ENCODE data around the gene GMPR. TPM values are rescaled to one million over a fixed set of nuclear protein-coding genes. Genes with fewer than 3 reads are reported as not detected.

GMPR gene
- 10 to 100 TPM in 3 of 4 donors, 1 to 10 TPM in 1; 9.7 to 18.9 (median 13.4) TPM for polyA plus RNA-seq (ENCODE audit: insufficient read length in 4 of 4)

DNA sequence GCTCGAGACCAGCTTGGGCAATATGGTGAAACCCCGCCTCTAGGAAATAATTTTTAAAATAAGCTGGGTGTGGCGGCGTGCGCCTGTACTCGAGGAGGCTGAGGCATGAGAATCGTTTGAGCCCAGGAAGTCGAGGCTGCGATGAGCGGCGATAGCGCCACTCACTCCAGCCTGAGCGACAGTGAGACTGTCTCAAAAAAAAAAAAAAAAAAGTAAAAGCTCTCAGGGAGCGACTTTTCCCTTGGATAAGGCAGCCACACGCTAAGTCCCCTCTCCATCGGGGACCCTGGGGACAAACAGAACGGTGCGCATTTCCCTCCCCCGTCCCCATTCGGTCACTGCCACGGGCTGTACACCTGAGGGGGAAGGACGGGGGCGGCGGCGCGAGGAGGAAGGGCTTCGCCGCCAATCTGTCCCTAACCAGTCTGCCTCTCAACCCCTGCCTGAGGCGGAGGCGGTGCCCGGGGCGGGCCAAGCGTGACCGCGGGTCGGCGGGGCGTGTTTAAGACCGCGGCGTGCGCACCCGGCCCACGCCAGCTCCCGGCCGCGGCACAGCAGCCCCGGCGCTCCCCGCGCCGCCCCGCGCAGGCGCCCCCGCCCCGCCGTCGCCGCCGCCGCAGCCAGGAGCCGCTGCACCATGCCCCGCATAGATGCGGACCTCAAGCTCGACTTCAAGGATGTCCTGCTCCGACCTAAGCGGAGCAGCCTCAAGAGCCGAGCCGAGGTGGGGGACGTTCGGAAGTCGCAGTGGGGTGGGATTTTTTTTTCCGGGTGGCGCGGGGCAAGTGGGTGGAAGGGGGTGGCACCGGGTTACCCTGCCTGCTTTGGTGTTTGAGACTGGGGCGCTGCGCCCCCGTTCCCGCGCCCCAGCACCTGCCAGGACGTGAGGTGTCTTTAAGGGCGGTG is at the start of gene GMPR:
Gene GMPR (plus strand): TSS at position 531 of the 906 bp plus-strand sequence. CDS start 107 bp downstream, at position 638.
- DNase-seq (ENCODE audit: low read depth in 4 of 4, low spot score in 3 of 4), result no peak

DNA sequence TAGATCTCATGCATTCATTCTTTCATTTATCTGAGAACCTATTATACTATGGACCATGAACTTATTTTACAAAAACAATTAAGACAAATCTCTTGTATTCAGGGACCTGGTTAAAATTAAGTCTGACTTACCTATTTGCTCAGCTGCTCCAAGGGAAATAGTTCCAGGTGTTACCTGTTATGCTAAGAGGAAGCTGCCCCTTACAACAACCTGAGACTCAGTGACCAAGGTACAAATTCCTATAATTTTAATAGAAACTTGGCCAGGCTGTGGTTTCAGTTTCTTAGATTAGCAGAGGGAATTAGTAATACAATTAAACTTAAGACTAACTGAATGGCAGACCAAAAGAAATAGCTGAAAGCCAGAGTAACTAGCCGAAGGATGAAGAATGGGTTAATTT is 48.2 kb upstream of the GMPR start:
- DNase-seq (ENCODE audit: low read depth in 4 of 4, low spot score in 3 of 4), result no peak

DNA sequence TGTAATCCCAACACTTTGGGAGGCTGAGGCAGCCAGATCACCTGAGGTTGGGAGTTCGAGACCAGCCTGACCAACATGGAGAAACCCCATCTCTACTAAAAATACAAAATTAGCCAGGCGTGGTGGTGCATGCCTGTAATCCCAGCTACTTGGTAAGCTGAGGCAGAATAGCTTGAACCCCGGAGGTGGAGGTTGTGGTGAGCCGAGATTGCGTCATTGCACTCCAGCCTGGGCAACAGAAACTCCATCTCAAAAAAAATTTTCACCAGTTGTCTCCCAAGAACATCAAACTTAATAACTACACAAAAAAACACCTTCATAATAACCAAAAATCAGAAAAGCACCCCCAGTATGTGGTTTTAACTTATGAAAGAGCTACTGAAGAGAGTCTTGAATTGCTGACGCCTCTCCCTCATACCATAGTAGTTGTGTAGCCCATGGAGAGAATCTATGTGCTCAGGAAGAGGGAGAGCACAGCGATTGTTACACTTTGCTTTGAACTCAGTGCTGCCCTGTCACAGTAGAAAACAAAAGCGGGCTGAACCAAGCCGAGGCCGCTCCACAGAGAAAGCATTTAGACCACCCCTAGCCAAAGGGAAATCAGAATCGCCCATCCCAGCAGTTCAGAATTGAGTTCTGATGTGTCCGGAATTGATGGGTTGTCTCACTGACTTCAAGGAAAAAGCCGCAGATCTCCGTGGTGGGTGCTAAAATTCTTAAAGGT is 42.0 kb upstream of the GMPR start:
- no peak for DNase-seq (ENCODE audit: low read depth in 4 of 4, low spot score in 3 of 4)

DNA sequence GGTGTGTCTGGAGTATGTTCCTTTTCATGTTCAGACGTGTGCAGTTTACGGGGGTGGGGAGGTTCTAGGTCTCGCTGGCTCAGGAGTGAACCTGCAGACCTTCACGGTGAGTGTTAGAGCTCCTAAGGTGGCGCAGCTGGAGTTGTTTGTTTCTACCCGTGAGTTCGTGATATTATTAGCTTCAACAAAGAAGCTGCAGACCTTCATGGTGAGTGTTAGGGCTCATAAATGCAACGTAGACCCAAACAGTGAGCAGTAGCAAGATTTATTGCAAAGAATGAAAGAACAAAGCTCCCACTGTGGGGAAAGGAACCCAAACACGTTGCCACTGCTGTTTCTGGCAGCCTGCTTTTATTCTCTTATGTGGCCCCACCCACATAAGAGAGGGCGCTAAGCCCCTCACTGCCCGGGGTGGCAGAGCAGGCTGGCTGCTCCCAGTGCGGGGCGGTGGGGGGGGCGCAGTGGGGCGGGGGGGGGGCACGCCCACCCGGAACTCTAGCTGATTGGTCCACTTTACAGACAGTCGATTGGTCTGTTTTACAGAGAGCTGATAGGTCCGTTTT is 41.3 kb upstream of the GMPR start:
- no peak for DNase-seq (ENCODE audit: low read depth in 4 of 4, low spot score in 3 of 4)

DNA sequence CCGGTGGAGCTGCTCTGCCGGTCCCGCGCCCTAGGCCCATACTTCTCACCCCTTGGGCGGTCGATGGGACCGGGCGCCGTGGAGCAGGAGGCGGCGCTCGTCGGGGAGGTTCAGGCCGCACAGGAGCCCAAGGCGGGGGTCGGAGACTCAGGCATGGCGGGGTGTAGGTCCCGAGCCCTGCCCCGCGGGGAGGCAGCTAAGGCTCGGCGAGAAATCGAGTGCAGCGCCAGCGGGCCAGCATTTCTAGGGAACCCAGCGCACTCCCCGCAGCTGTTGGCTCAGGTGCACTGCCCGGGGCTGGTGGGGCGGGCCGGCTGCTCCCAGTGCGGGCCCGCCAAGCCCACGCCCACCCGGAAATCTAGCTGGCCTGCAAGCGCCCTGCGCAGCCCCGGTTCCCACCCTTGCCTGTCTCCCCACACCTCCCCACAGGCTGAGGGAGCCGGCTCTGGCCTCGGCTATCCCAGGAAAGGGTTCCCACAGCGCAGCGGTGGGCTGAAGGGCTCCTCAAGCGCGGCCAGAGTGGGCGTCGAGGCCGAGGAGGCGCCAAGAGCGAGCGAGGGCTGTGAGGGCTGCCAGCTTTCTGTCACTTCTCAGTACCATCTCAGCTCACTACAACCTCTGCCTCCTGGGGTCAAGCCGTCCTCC is 40.2 kb upstream of the GMPR start:
- DNase-seq (ENCODE audit: low read depth in 4 of 4, low spot score in 3 of 4), result no peak

DNA sequence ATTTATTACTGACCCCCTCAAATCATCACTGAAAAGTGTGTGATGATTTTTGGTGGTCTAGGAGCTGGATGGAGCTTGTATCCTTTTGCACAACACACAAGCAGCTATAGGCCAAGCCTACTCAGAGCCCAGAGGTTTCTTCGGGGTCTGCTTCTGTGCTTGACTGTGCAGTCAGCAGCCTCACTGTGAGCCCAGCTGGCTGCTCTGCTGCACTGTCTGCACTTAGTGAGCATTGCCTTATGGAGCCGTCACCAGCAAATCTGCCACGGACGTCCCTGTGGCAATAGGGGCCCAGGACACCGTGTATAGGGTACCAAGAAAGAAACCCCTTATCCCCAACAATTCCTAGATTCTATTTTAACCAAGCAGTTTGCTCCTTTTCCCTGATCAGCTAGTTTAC is 38.6 kb upstream of the GMPR start:
- DNase-seq (ENCODE audit: low read depth in 4 of 4, low spot score in 3 of 4), result no peak

DNA sequence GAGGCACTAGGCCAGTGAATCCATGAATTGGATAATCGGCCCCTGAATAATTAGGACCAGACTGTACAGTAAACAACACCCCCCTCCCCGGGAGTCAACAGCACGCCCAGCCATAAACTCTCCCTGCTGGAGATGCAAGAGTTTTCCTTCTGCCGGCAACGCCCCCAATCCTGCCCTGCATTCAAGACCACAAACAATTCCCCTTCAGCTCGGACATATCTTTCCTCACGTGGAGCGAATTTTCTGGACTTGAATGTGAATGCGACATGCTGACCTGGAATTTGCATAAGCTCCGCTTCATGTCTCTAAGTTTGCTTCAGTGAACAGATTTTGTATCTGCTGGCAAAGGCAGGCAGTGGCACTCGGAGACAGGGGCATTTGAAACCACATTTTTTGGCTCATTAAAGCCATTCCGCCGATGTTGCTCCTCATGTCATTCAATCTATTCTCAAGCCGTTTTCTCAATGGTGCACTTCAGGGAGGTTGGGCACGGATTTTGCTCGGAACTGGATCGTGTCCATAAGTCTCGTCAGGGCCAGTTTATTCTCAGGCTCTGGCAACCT is 38.0 kb upstream of the GMPR start:
- DNase-seq (ENCODE audit: low read depth in 4 of 4, low spot score in 3 of 4), result no peak

DNA sequence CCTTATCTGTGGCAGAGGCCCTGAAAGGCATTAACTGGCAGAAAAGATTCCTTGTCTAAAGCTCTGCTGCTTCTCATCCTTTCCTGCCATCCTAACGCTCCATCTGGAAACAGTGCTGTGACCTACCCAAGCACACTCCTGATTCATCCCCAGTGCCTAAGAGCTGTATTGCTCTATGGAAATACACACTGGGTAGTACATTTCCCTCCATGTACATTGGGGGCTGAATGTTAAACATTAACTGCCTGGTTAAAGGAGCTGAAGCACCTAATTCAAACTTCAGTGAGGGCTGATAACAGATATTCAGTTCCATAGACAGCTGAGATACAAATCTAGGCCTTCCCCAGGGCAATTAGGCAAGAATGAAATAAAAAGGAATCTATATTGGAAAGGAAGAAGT is 36.7 kb upstream of the GMPR start:
- DNase-seq (ENCODE audit: low read depth in 4 of 4, low spot score in 3 of 4), result no peak

DNA sequence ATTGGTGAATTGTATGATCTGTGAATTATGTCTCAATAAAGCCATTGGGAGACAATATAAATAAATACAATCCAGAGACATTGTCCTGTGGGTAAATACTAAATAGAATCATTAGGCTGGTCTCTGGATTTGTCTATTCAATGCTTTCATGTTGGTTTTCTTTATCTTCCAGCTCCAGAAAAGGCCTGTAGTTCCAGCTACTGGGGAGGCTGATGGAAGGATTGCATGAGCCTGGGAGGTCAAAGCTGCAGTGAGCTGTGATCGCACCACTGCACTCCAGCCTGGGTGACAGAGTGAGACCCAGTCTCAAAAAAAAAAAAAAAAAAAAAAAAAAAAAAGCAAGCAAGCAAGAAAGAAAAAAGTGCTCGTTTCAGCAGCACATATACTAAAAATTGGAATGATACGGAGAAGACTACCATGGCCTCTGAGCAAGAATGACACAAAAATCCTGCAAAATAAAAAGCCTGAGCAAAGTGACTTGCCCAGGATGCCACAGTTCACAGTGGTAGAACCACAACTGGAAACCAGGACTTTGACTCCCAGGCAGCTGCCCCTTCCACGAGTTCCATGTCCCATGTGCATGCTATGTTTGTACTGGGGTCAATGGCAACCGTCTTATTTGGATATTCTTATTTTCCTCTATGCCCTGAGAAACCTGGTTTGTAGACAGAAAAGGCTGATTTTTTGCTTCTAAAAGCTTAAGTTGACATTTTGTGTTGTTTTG is 33.6 kb upstream of the GMPR start:
- DNase-seq (ENCODE audit: low read depth in 4 of 4, low spot score in 3 of 4), result no peak

DNA sequence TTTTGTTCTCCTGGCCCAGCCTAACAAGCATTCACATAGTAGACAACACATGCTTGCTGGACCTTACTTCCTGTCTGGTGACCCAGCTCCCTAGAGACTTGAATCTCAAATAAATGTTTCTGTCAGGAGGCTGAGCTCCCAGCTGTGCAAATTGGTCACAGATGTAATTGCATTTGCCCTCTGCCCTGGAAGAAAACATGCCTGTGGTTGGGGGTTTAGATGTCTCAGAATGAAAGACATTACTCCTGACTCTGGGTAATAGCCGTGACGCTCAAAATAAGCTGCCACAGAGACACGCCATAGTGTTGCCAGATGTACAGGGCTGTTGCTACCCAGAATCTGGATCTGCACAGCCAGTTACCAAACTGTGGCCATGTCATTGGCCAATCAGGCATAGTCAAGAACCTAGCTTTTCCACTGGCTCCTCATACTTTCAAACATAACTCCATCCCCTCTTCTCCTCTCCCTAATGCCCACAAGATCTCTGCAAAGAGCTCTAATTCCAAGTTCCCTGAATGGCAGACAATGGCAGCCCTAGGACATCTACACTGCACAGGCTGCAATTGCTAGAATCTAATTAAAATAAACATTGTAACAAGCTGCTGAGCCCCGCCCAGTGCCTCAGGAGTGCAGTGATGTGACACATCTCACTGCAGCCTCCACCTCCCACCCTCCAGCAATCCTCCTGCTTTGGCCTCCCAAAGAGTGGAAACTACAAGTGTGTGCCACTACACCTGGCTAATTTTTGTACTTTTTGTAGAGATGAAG is 32.8 kb upstream of the GMPR start:
- DNase-seq (ENCODE audit: low read depth in 4 of 4, low spot score in 3 of 4), result peak in 2 of 4 donors; percentile 71 to 78

DNA sequence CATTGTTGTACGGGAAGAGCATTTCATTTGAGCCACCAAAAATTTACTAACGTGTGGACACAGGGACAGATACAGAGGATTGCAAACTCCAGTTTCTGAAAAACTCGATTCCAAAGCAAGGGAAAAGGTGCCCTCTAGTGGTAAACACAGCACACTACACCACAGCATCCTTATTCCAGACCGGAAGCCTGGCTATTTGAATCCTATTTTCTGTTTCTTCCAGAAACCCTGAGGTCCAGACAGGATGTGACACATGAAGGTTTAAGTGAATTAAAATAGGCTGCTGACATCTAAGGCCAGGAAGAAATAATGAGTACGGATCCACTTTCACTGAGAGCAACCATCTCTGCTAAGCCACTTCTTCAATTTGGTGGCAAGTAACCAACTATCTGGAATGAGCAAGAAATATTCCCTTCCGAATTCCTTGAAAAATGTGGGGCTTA is 31.8 kb upstream of the GMPR start:
- peak in 1 of 4 donors; percentile 74 for DNase-seq (ENCODE audit: low read depth in 4 of 4, low spot score in 3 of 4)

DNA sequence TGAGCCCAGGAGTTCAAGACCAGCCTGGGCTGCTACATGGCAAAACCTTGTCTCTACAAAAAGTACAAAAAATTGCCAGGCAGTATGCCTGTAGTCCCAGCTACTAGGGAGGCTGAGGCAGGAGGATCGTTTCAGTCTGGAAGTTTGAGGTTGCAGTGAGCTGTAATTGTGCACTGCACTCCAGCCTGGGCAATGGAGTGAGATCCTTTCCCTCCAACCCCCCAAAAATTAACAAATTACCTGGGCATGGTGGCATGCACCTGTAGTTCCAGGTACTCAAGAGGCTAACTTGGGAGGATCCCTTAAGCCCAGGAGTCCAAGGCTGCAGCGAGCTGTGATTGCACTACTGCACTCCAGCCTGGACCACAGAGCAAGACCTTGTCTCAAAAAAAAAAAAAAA is 29.4 kb upstream of the GMPR start:
- DNase-seq (ENCODE audit: low read depth in 4 of 4, low spot score in 3 of 4), result no peak

DNA sequence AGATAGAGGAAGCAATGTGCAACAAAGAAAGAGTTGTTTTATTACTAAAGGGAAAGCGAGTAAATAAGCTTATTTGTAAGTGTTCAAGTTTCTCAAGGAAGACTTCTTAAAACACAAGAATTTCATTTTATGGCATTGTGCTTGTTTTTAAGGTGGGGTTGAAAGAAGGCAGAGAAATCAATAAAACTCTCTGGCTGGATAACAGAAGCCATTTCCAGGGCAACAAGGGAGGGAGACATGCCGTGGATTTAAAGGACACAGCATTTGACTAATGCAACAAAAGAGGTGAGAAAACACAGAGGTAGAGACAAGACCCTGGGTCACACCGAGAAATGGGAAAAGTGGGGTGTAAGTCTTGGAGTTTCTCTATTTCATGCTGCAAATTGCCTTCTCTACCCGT is 28.8 kb upstream of the GMPR start:
- no peak for DNase-seq (ENCODE audit: low read depth in 4 of 4, low spot score in 3 of 4)

DNA sequence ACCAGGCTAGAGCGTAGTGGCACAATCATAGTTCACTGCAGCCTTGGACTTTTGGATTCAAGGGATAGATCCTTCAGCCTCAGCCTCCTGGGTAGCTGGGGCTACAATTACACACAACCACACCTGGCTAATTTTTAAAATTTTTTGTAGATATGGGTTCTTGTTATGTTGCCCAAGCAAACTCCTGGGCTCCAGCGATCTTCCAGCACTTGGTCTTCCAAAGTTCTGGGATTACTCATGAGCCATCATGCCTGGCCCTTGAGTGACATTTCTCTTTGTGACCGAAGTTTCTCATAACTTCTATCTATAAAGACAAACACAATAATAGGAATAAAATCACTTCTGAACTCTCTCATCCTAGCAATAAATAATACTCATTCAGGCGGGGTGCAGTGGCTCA is 26.1 kb upstream of the GMPR start:
- DNase-seq (ENCODE audit: low read depth in 4 of 4, low spot score in 3 of 4), result no peak

DNA sequence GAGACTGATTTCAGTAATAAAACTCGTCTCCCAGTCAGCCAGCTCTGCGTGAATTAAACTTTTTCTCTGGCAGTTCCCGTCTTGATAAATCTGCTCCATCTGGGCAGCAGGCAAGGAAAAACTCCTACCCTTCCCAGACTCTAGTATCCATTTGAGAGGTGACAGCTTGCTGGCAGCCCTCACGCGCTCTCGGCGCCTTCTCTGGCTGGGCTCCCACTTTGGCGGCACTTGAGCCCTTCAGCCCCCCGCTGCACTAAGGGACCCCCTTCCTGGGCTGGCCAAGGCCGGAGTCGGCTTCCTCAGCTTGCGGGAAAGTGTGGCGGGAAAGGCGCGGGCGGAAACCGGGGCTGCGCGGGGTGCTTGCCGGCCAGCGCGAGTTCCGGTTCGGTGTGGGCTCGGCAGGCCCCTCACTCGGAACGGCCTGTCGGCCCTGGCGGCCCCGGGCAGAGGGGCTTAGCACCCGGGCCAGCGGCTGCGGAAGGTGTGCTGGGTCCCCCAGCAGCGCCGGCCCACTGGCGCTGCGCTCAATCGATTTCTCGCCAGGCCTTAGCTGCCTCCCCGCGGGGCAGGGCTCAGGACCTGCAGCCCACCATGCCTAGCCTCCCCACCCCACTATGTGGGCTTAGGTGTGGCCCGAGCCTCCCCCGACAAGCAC is 21.8 kb upstream of the GMPR start:
- no peak for DNase-seq (ENCODE audit: low read depth in 4 of 4, low spot score in 3 of 4)

DNA sequence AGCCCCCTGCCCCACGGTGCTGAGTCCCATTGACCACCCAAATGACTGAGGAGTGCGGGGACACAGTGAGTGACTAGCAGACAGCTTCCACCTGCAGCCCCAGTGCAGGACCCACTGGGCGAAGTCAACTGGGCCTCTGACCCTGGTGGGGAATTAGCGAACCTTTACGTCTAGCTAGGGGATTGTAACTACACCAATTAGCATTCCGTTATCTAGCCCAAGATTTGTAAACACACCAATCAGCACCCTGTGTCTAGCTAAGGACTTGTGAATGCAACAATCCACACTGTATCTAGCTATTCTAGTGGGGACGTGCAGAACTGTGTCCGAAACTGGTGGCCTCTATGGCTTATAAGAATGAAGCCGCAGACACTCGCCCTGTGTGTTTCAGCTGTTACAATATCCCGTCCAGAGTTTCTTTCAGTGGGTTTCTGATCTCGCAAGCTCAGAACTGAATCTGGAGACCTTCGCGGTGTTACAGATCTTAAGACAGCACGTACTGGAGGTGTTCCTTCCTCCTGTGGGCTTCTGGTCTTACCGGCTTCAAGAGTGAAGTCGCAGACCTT is 21.1 kb upstream of the GMPR start:
- no peak for DNase-seq (ENCODE audit: low read depth in 4 of 4, low spot score in 3 of 4)

DNA sequence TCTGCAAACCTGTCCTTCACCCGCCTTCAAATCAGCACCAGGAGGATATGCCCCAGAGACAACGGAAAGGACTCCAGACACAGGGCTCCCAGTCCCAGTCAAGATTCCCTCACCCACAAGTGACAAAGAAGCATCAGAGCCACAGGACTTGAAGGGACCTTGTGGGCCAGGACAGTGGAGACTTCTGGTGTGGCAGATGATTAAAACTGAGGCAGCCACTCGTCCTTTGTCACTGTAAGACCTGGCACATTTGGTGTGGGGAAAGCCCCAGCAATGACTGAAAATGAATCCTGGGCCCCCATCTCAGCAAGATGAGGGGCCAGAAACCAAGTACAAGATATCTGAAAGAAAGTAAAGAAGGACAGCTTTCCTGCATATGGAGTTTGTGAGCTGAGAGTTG is 15.6 kb upstream of the GMPR start:
- no peak for DNase-seq (ENCODE audit: low read depth in 4 of 4, low spot score in 3 of 4)

DNA sequence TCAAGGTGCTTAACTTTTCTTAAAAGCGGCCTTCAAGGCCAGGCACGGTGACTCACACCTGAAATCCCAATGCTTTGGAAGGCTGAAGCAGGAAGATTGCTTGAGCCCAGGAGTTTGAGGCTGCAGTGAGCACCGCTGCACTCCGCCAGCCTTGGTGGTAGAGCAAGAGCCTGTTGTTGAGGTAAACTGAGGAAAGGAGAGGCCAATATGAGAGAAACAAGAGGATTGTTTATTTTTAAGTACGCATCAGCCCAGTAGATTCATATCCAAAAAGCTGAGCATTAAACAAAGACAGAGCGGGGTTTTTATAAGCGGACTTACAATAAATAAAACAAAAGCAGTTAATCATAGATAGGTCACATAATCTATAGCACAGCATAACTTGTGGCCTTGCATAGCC is 15.0 kb upstream of the GMPR start:
- no peak for DNase-seq (ENCODE audit: low read depth in 4 of 4, low spot score in 3 of 4)

Measured in left renal pelvis (tissue), 4 donors.